Measurements from ENCODE around the gene SLC29A1. TPM values are rescaled to one million over a fixed set of nuclear protein-coding genes. Genes with fewer than 3 reads are reported as not detected.
A peak's percentile ranks its signal among the peaks of the same experiment; 100 is the strongest.

The SLC29A1 gene
- total RNA-seq, 1 donor from 2014 or later = 36.1 TPM

DNA sequence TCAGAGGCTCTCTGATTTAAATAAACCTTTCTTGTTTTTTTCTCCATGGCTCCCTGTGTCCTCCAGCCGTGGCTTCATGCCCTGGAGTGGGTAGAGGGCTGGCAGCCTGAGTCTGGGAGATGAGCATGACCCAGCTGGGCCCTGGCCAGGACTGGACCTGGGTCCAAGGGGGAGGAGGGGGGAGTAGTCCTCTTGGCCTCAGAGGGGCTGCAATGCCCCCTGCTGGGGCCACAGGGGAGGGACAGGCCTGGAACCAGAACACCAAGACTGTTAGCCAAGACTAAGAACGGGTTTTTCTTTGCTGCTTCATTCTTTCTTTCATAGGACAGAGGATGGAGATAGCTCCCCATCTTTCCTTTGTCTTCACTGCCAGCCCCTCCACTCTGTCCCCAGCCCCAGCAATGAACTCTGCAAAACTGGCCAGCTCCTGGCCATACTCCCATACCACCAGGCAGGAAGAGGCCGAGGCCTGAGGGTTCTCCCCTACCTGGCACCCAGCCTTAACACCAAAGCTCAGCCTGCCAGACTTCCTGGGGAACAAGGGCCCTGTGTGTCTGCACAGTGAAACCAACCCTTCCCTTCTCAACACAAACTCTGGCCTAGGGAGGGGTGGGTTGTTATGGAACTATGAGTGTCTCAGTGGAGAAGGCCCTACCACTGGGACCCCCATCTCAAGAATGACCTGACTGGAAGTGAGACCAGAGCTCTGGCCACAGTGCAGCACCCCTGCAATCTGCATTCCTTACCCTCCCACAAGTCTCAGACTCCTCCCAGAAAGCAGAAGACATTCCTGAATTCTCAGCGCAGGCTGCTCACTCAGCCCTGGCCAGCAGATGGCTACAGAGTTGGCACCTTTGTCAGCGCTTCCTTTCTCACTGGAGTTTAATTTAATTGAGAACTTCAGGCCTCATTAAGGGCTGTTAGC is 11.0 kb downstream of the SLC29A1 start:
- H3K27me3 ChIP-seq (ENCODE audit: control insufficient read depth, insufficient read depth, low read length) = no peaks in the 10 kb centered on the region
- no peak overlapping the region for H3K4me3 ChIP-seq (ENCODE audit: low read depth, low read length)
- DNase-seq (ENCODE audit: low read depth) = peak; percentile 56
- peaks cover 1% of the 10 kb centered on the region for H3K36me3 ChIP-seq (ENCODE audit: control insufficient read depth, insufficient read depth, low read length)
- TF ChIP-seq, protein P1, sequence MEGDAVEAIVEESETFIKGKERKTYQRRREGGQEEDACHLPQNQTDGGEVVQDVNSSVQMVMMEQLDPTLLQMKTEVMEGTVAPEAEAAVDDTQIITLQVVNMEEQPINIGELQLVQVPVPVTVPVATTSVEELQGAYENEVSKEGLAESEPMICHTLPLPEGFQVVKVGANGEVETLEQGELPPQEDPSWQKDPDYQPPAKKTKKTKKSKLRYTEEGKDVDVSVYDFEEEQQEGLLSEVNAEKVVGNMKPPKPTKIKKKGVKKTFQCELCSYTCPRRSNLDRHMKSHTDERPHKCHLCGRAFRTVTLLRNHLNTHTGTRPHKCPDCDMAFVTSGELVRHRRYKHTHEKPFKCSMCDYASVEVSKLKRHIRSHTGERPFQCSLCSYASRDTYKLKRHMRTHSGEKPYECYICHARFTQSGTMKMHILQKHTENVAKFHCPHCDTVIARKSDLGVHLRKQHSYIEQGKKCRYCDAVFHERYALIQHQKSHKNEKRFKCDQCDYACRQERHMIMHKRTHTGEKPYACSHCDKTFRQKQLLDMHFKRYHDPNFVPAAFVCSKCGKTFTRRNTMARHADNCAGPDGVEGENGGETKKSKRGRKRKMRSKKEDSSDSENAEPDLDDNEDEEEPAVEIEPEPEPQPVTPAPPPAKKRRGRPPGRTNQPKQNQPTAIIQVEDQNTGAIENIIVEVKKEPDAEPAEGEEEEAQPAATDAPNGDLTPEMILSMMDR (IDR thresholded peaks at IDR 0.05; ENCODE audit: insufficient read depth, low read length, poor library complexity, severe bottlenecking) = peak; percentile 80

DNA sequence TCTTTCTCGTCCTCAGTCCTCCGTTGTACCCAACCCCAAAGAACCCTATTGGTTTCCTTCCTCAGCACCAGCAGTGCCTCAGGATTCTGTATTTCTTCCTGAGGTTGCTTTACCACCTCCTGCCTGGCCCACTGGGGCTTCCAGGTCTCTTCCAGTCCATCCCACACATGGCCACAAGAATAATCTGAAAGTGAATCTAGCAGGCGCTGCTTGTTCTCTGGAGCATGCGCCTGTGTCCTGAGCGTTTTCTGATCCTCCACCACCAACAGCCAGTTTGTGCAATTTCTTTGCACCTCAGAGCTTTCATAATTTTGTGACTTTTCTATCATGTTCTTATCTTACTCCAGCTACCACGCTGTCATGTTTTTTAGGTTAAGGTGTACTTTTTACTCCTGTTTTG is 11.9 kb downstream of the SLC29A1 start:
- peaks cover 1% of the 10 kb centered on the region for H3K36me3 ChIP-seq (ENCODE audit: control insufficient read depth, insufficient read depth, low read length)
- H3K27me3 ChIP-seq (ENCODE audit: control insufficient read depth, insufficient read depth, low read length) = no peaks in the 10 kb centered on the region
- TF ChIP-seq, protein P1 (IDR thresholded peaks at IDR 0.05; ENCODE audit: insufficient read depth, low read length, poor library complexity, severe bottlenecking) = no peak
- no peak overlapping the region for H3K4me3 ChIP-seq (ENCODE audit: low read depth, low read length)
- no peak for DNase-seq (ENCODE audit: low read depth)

DNA sequence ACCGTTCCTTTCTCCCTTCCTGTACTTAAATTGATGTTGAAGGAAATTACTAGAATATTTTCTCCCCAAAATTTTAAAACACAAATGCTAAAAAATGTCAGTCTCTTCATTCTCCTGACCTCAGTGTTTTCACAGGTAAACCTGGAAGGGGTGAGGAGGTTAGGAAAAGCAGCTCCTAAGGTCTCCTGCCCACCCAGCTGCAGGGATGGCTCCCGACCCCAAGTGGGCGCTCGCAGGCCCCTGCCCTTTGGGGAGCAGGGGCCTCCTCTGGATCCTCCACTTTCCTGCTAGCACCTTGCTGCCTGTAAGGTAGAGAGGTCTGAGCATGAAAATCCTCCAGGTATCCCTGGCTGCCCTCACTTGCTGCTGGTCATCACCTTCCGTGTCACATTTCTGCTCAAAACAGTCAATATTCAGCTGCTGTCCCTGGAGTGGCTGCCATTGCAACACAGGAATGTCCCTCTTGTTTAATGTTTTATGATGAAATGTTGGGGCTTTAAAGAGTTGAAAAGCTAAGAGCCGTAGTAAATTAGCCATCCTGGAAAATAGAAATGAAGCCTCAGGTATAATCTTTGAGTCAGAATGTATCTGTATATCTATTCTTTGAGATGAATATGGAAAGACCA is 12.6 kb downstream of the SLC29A1 start:
- no peak for DNase-seq (ENCODE audit: low read depth)
- H3K36me3 ChIP-seq (ENCODE audit: control insufficient read depth, insufficient read depth, low read length) = peaks cover 1% of the 10 kb centered on the region
- no peak overlapping the region for H3K4me3 ChIP-seq (ENCODE audit: low read depth, low read length)
- no peaks in the 10 kb centered on the region for H3K27me3 ChIP-seq (ENCODE audit: control insufficient read depth, insufficient read depth, low read length)
- TF ChIP-seq, protein P1 (IDR thresholded peaks at IDR 0.05; ENCODE audit: insufficient read depth, low read length, poor library complexity, severe bottlenecking) = peak; percentile 6

DNA sequence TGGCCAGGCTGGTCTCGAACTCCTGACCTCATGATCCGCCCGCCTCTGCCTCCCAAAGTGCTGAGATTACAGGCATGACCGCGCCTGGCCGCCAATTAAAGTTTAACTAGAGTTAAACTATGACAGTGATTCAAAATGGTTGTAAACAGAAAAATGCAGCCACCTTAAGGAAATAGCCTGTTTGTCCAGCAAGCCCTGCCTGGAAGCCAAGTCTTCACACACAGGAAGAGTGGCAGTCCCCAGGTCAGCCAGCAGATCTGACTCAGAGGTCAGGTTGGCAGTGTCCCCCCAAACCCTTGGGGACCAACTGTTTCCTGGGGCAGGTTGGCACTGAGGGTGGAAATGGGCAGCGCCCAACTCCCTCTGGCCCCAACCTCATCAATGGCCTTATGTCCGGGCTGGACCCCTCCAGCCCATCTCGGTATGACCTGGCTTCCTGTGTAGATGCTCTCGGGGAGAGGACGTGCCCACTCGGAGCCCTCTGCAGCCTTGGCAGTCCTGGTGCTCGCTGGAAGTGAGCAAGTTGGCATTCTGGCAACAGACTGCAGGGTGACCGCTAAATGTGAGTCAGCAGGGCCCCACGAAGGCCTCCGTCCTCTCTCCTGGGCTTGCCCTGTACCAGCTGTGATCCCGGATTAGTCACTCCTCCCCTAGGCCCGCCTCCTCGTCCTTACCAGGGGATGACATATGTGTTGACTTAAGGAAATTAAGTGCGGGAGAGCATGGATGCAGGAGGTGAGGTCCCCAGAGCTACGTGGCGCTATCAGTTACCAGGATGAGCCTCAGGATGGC is 13.8 kb downstream of the SLC29A1 start:
- peak overlapping the region; percentile 50 for H3K4me3 ChIP-seq (ENCODE audit: low read depth, low read length)
- H3K27me3 ChIP-seq (ENCODE audit: control insufficient read depth, insufficient read depth, low read length) = no peaks in the 10 kb centered on the region
- DNase-seq (ENCODE audit: low read depth) = peak; percentile 99
- peaks cover 1% of the 10 kb centered on the region for H3K36me3 ChIP-seq (ENCODE audit: control insufficient read depth, insufficient read depth, low read length)
- TF ChIP-seq, protein P1 (IDR thresholded peaks at IDR 0.05; ENCODE audit: insufficient read depth, low read length, poor library complexity, severe bottlenecking) = no peak

DNA sequence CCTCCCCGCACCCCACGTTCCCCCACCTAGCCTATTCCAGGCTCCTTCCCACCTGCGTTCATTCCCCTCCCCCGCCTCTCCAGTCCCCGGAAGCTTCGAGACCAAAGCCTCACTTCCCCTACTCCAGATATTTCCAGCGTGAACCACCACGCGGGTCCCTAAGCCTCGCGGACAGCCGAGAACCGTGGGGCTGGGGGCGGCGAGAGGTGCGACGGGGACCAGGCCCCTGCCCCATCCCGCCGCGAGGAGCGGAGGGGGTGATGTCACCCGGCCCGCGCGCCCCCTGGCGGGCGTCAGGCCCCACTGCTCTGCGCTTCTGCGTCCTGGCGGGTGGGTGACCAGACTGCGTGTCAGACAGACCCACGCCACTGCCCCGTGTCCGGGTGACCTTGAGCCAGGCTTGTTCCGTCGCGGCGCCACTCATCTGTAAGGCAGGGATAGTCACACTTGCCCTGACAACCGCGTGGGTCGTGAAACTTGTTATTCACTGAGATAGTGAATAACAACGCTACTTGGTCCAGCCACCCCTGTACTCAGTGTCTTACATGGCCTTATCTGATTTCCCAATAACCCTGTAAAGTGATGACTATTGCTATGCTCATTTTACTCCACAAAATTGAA is 14.5 kb downstream of the SLC29A1 start:
- DNase-seq (ENCODE audit: low read depth) = no peak
- TF ChIP-seq, protein P1 (IDR thresholded peaks at IDR 0.05; ENCODE audit: insufficient read depth, low read length, poor library complexity, severe bottlenecking) = peak; percentile 83
- Histone ChIP-seq H3K36me3 (ENCODE audit: control insufficient read depth, insufficient read depth, low read length) (peaks cover 1% of the 10 kb centered on the region), H3K27me3 (ENCODE audit: control insufficient read depth, insufficient read depth, low read length) (no peaks in the 10 kb centered on the region), H3K4me3 (ENCODE audit: low read depth, low read length) (peak overlapping the region; percentile 50)
